ENCODE data around the gene NTMT2. TPM values are rescaled to one million over a fixed set of nuclear protein-coding genes. Genes with fewer than 3 reads are reported as not detected.
"Not testable (repeated sequence)": the region's sequence is repeated elsewhere in the genome, so short reads cannot be mapped to it uniquely, and the experiment has no call there.

The NTMT2 gene
- total and polyA plus RNA-seq, 2 of the 8 experiments (the other 6 are each of a cell fraction or from before 2014, with no cell fraction given) = 0.38 TPM; not detected in 1

GRCh38 chr1:170097449-170097948 lies 48.3 kb upstream of the NTMT2 start:
- Histone ChIP-seq H3K9ac (replicated peaks in 1 of 4; ENCODE audit: extremely low read depth in 1 of 4, low read depth in 3 of 4, low read length in 3 of 4) (no peak overlapping the region), H2AFZ (ENCODE audit: low read length) (no peak overlapping the region), H2BK15ac (ENCODE audit: low read length) (no peak overlapping the region), H3K79me2 (ENCODE audit: control insufficient read depth in 1 of 2, insufficient read depth in 2 of 2, low read length in 2 of 2) (no peaks in the 10 kb centered on the region), H3K18ac (ENCODE audit: extremely low read depth, low read length) (no peak overlapping the region), H3K27ac (ENCODE audit: low read depth, low read length) (no peak overlapping the region), H3K4me1 (replicated peaks in 1 of 4; ENCODE audit: control insufficient read depth in 3 of 4, insufficient read depth in 4 of 4, low read length in 3 of 4) (no peaks in the 10 kb centered on the region), H4K91ac (replicated peaks; ENCODE audit: insufficient read length, low read length) (no peak overlapping the region), H3K4me2 (ENCODE audit: insufficient read depth in 1 of 2, low read depth in 2 of 2, low read length in 2 of 2) (no peak overlapping the region), H2BK120ac (replicated peaks; ENCODE audit: low read depth, low read length) (no peak overlapping the region), H3K14ac (ENCODE audit: insufficient read length) (no peak overlapping the region), H3K4ac (replicated peaks; ENCODE audit: insufficient read length, low read depth, low read length) (no peak overlapping the region), H2BK5ac (ENCODE audit: low read depth, low read length) (no peak overlapping the region), H3K79me1 (ENCODE audit: low read depth, low read length) (no peaks in the 10 kb centered on the region), H4K8ac (ENCODE audit: extremely low read depth, insufficient read depth, low read length) (no peak overlapping the region), H3K23ac (ENCODE audit: insufficient read length) (no peak overlapping the region), H2BK20ac (ENCODE audit: low read length) (no peak overlapping the region), H3K36me3 (ENCODE audit: control insufficient read depth in 2 of 4, insufficient read depth in 4 of 4, low read length in 3 of 4) (no peaks in the 10 kb centered on the region), H3K4me3 (ENCODE audit: extremely low read depth in 1 of 4, insufficient read depth in 2 of 4, low read depth in 3 of 4, low read length in 4 of 4) (no peak overlapping the region), H4K5ac (ENCODE audit: insufficient read length, low read depth, low read length) (no peak overlapping the region), H2BK12ac (ENCODE audit: low read depth, low read length) (no peak overlapping the region), H4K20me1 (replicated peaks in 1 of 2; ENCODE audit: control insufficient read depth in 1 of 2, insufficient read depth in 2 of 2, low read length in 2 of 2) (no peaks in the 10 kb centered on the region), H2AK5ac (ENCODE audit: low read depth, low read length) (no peak overlapping the region), H3K56ac (replicated peaks; ENCODE audit: insufficient read length, low read depth, low read length) (no peak overlapping the region), H3K27me3 (replicated peaks in 1 of 4; ENCODE audit: control insufficient read depth in 3 of 4, extremely low read depth in 1 of 4, insufficient read depth in 3 of 4, low read length in 3 of 4) (no peaks in the 10 kb centered on the region), H3K9me3 (ENCODE audit: insufficient read depth in 2 of 2, low read depth in 1 of 2, low read length in 1 of 2) (peaks cover 0 to 4% of the 10 kb centered on the region in 2 experiments; a peak in 1 of 4 replicates), H3K23me2 (ENCODE audit: low read depth, low read length) (no peaks in the 10 kb centered on the region)
- DNase-seq (ENCODE audit: low read depth in 1 of 2, low spot score in 2 of 2) (no peak), FAIRE-seq (no peak)
- WGBS, 2 experiments (ENCODE audit: extremely low coverage in 1 of 2, insufficient coverage in 1 of 2, insufficient read length in 1 of 2, insufficient replicate concordance in 2 of 2, low coverage in 1 of 2, low lambda C conversion rate in 2 of 2, missing lambda C conversion rate in 1 of 2) = 86% methylated on average over 4 of the region's 4 CpGs; no CpG with 5 or more reads in 1 of the 2 experiments
- ChIA-PET CTCF (ENCODE audit: partially characterized antibody) (interaction anchor here (0.5 to 2.0 kb wide), 3 partner anchors 21 to 602 kb away, joined by 3 to 4 read pairs (median 4); partner anchors contain the start of gene KIFAP3), POLR2A (ENCODE audit: partially characterized antibody) (no interaction called here)
- TF ChIP-seq CHD1 (IDR thresholded peaks at IDR 0.05; ENCODE audit: low read depth, low read length) = no peak
- TF ChIP-seq POLR2AphosphoS5 (IDR thresholded peaks at IDR 0.05; ENCODE audit: low read depth, low read length) = no peak

GRCh38 chr1:170113140-170113539 lies 32.6 kb upstream of the NTMT2 start:
- H3K4ac ChIP-seq (replicated peaks; ENCODE audit: insufficient read length, low read depth, low read length); H3K4me3 ChIP-seq (ENCODE audit: extremely low read depth in 1 of 4, insufficient read depth in 2 of 4, low read depth in 3 of 4, low read length in 4 of 4); H3K27me3 ChIP-seq (replicated peaks in 1 of 4; ENCODE audit: control insufficient read depth in 3 of 4, extremely low read depth in 1 of 4, insufficient read depth in 3 of 4, low read length in 3 of 4); FAIRE-seq; H4K5ac ChIP-seq (ENCODE audit: insufficient read length, low read depth, low read length); H3K27ac ChIP-seq (ENCODE audit: low read depth, low read length); H3K56ac ChIP-seq (replicated peaks; ENCODE audit: insufficient read length, low read depth, low read length); H2BK20ac ChIP-seq (ENCODE audit: low read length); H3K23me2 ChIP-seq (ENCODE audit: low read depth, low read length); H2BK120ac ChIP-seq (replicated peaks; ENCODE audit: low read depth, low read length); H3K79me2 ChIP-seq (ENCODE audit: control insufficient read depth in 1 of 2, insufficient read depth in 2 of 2, low read length in 2 of 2); H3K79me1 ChIP-seq (ENCODE audit: low read depth, low read length); H2BK15ac ChIP-seq (ENCODE audit: low read length); H2AFZ ChIP-seq (ENCODE audit: low read length); H3K4me1 ChIP-seq (replicated peaks in 1 of 4; ENCODE audit: control insufficient read depth in 3 of 4, insufficient read depth in 4 of 4, low read length in 3 of 4); POLR2A ChIA-PET (ENCODE audit: partially characterized antibody); H3K4me2 ChIP-seq (ENCODE audit: insufficient read depth in 1 of 2, low read depth in 2 of 2, low read length in 2 of 2); H2AK5ac ChIP-seq (ENCODE audit: low read depth, low read length); H3K9ac ChIP-seq (replicated peaks in 1 of 4; ENCODE audit: extremely low read depth in 1 of 4, low read depth in 3 of 4, low read length in 3 of 4); H3K18ac ChIP-seq (ENCODE audit: extremely low read depth, low read length); CTCF ChIA-PET (ENCODE audit: partially characterized antibody); H2BK12ac ChIP-seq (ENCODE audit: low read depth, low read length); H3K23ac ChIP-seq (ENCODE audit: insufficient read length); H4K20me1 ChIP-seq (replicated peaks in 1 of 2; ENCODE audit: control insufficient read depth in 1 of 2, insufficient read depth in 2 of 2, low read length in 2 of 2); H3K36me3 ChIP-seq (ENCODE audit: control insufficient read depth in 2 of 4, insufficient read depth in 4 of 4, low read length in 3 of 4); DNase-seq (ENCODE audit: low read depth in 1 of 2, low spot score in 2 of 2); H3K14ac ChIP-seq (ENCODE audit: insufficient read length); H2BK5ac ChIP-seq (ENCODE audit: low read depth, low read length); H4K8ac ChIP-seq (ENCODE audit: extremely low read depth, insufficient read depth, low read length); H4K91ac ChIP-seq (replicated peaks; ENCODE audit: insufficient read length, low read length): not testable (repeated sequence)
- peaks cover 8 to 22% of the 10 kb centered on the region in 2 experiments for H3K9me3 ChIP-seq (ENCODE audit: insufficient read depth in 2 of 2, low read depth in 1 of 2, low read length in 1 of 2)
- 91% methylated on average over 7 of the region's 8 CpGs; no CpG with 5 or more reads in 1 of the 2 experiments for WGBS, 2 experiments (ENCODE audit: extremely low coverage in 1 of 2, insufficient coverage in 1 of 2, insufficient read length in 1 of 2, insufficient replicate concordance in 2 of 2, low coverage in 1 of 2, low lambda C conversion rate in 2 of 2, missing lambda C conversion rate in 1 of 2)
